Measurements from ENCODE around the gene HSPBP1.
A peak's percentile ranks its signal among the peaks of the same experiment; 100 is the strongest.

Gene HSPBP1

DNA sequence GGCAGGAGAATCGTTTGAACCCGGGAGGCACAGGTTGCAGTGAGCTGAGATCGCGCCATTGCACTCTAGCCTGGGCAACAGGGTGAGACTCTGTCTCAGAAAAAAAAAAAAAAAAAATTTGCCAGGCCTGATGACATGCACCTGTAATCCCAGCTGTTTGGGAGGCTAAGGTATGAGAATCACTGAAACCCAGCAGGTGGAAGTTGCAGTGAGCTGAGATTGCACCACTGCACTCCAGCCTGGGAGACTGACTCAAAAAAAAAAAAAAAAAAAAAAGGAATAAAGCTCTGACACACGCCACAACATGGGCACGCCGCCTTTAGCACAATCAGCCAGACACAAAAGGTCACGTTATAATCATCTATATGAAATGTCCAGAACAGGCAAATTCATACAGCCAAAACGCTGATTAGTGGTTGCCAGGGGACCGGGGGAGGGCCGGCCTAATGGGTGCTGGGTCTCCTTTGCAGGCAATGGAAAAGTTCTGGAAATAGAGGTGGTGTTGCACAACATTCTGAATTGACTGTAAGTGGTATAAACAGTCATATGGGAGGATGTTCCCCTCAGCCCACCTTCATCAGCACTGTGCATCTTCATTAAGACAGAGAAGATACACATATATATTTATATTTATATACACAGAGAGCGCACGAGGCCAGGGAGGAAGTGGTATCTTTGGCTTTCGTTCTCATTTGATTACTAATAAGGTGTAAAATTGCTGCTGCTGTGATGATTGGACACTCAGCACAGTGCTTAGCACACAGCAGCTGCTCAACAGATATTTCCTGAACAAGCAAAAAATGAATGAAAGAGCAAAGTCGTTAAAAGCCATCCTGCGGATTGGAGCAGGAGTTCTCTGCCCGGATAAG lies 3.8 kb downstream of the HSPBP1 start:
- DNase-seq (ENCODE audit: low read depth) = no peak

DNA sequence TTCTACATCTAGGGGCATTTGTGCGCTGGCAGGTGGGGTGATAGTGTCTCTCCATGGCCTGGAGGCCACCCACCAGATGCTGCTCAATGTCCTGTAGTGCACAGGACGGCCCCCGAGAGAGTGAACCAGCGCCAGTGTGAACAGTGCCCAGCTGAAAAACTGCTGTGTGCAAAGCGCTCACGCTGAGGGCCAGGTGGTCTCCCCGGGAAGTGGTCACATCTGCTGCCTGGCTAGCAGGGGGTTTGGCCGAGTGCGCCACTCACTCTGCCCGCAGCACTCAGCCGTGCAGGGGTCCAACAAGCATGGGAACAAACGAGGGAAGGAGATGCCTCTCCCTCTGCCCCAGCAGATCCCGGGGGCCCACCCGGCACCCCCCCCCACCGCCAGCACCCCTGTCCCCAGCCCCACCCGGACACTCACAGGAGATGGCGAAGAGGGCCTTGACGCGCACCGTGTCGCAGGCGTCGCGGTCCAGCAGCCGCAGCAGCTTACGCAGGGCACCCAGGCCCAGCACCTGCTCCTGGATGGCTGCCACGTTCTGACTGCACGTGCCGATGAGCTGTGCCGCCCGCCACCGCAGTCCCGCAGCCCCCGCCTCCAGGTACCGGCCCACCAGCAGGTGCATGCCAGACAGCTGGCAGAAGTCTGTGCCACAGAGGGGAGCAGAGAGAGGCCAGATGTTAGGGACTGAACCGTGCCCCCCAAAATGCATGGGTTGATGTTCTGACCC lies 5.8 kb downstream of the HSPBP1 start:
- DNase-seq (ENCODE audit: low read depth) = no peak

DNA sequence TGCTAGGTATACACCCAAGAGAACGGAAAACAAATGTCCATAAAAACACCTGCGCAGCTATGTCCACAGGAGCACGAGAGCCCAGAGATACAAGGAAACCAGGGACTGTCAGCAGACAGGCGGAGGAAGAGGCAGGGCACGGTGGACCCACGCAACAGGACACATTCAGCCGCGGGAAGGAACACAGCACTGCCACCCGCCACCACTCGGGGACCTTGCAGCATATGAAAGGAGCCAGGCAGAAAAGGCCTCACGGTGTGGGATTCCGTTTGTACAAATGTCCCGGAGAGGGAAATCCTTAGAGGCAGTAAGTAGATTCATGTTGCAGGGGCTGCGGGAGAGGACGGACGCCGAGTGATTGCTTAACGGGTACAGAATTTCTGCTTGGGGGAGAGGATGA lies 7.8 kb downstream of the HSPBP1 start:
- no peak for DNase-seq (ENCODE audit: low read depth)

DNA sequence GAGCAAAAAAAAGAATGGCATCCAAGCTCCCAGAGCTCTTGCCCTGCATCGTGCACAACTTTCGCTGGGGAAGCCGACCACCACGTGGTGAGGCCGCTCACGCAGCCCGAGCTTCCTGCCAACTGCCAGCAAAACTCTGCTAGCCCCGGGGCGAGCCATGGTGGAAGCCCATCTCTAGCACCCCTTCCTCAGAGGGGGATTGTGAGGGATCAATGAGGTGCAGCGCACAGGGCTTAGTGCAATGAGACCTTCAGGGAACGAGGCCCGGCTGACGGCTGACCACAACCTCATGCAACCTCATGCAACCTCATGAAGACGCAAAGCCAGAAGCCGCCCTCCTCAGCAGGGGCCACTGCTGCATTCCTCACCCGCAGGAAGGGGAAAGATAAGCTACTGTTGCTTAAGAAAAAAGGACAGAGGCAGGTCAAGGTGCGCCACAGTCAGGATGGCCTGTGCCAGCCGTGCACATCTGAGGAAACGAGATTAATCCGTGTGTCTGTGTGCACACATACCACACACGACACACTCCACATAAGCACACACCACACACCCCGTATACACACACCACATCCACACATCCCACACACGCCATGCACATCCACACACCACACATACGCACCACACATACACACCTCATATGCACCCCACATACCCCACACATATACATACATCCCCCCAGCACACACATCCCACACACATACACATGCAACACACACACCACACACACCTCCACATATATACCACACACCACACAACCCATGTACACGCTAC lies 9.6 kb downstream of the HSPBP1 start:
- no peak for DNase-seq (ENCODE audit: low read depth)

DNA sequence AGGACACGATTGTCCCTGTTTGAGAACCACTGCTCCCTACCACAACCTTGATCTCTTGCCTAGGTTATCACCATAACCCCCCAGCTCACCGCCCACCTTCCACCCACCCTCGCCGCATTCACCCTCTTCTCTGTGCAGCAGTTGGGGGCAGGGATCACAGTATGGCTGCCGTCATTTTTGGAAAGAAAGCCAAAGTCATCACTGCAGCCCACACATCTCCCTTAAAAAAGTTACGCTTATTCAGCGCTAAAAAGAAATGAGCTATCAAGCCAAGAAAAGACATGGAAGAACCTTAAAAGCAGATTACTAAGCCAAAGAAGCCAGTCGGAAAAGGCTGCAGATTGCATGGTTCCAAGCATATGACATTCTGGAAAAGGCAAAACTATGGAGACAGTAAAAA lies 10.6 kb downstream of the HSPBP1 start:
- DNase-seq (ENCODE audit: low read depth) = no peak

DNA sequence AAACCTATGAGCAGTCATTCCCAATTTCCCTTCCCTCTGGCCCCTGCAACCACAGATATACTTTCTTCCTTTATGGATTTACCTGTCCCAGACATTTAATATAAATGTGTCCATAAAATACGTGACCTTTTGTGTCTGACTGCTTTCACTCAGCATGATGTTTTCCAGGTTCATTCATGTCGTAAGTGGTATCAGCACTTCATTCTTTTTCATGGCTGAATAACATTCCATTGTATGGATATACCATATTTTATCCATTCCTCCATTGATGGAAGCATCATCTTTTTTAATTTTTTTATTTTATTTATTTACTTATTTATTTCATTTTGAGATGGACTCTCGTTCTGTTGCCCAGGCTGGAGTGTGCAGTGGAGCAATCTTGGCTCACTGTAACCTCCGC lies 13.1 kb downstream of the HSPBP1 start:
- no peak for DNase-seq (ENCODE audit: low read depth)

DNA sequence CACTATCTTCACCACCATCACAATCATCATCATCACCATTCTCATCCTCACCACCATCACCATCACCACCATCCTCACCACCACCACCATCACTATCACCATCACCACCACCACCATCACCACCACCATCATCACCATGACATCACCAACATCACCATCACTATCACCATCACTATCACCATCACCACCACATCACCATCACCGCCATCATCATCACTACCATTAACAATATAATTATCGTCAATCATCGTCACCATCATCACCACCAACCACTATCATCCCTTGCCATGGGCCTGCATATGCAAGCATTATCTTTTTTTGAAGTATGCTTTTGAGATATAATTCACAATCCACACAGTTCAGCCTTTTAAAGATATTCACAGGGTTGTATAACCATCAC lies 13.5 kb downstream of the HSPBP1 start:
- DNase-seq (ENCODE audit: low read depth) = no peak

DNA sequence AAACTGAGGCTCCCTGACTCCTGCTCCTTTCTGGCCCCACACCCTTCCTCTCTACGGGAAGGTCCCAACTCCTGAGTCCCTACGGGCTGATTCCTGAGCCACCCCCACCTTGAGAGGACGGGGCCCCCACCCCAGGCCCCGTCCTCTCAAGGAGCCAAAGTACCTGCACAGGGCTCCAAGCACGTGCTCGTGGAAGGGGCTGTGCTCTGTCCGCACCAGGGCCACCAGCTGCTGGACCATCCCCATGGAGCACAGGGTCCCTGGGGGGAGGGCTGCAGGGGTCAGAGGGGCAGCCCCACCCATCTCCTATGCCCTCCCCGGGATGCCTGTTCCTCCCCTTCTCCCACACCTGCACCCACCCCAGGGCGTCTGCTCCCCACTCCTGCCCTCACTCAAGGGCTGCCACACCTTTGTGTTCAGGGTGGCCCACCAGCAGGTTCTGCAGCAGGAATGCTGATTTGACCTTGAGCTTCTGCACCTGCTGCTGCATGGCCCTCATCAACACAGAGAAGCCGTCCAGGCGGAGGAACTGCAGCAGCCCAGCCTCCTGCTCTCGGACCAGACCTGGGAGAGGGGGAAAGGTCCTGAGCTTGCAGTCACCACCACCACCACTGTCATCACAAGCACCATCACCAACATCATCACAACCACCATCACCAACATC lies 14.1 kb downstream of the HSPBP1 start:
- DNase-seq (ENCODE audit: low read depth) = no peak

DNA sequence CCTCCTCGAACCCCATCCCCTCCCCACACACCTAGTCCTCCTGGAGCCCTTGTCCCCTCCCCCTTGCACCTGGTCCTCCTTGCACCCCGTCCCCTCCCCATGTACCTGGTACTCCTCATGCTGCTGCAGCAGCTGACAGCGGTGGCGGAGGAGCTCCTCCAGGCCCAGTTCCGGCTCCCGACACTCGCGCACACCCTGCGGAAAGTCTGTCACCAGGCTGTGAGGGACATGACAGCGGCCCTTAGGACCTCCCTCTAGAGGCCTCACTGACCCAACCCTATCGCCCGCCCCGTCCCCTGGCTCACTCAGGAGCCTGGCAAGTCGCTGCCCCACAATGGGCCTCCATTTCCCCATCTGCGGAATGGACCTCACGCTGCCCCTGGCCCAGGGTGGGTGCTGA lies 14.7 kb downstream of the HSPBP1 start:
- DNase-seq (ENCODE audit: low read depth) = no peak

DNA sequence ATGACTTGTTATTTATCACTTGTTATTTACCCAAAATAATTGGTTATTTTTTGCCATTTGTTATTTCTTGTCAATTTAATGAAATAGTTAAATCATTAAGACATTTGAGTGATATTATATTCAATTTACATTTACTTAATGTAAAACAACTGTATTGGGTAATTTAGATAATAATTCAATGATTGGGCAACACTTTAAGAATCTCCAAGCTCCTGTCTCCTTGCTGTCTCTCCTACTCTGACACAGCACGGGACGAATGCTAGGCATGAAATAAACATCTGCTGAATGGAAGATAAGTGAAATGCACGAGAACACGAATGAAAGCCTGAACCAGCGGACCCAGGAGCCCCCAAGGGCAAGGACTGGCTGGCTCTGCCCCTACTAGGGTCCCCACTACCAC lies 15.4 kb downstream of the HSPBP1 start:
- DNase-seq (ENCODE audit: low read depth) = no peak

DNA sequence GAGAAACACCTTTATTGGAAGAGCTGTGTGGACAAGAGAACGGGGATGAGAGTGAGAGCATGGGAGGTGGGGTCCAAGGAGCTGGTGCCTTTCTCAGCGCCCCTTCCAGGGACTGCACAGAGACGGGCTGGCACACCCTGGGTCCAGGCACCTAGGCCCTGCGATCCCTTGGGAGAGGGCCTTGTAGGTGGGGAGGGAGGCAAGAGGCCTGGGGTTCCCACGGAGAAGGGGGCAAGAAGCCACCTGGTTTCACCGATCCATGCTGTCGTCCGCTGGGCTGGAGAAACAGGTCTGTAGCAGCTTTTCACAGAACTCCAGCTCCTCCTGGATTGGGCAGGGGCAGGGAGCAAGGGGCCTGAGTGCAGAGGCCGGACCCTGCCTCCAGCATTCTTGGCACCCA lies 17.6 kb downstream of the HSPBP1 start:
- DNase-seq (ENCODE audit: low read depth) = no peak

DNA sequence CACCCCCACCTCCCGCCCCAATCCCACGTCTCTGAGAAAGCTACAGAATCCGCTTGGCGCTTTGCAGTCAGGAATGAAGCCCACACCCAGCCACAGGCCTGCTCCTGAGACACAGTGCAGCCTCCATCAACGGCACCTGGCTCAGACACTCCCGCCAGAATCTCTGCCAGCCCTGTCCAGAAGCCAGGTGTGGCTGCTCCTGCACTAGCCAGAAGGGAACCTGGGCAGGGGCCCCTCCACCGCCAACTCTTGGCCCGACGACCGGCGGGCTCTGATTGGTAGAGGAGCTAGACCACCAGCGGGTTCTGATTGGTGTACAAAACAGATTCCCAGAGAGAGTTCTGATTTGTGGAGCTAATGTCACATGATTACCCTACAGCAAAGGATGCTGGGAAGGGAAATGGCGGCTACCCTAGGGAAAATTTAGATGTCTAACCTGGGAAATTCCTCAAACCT lies 18.2 kb downstream of the HSPBP1 start:
- no peak for DNase-seq (ENCODE audit: low read depth)

DNA sequence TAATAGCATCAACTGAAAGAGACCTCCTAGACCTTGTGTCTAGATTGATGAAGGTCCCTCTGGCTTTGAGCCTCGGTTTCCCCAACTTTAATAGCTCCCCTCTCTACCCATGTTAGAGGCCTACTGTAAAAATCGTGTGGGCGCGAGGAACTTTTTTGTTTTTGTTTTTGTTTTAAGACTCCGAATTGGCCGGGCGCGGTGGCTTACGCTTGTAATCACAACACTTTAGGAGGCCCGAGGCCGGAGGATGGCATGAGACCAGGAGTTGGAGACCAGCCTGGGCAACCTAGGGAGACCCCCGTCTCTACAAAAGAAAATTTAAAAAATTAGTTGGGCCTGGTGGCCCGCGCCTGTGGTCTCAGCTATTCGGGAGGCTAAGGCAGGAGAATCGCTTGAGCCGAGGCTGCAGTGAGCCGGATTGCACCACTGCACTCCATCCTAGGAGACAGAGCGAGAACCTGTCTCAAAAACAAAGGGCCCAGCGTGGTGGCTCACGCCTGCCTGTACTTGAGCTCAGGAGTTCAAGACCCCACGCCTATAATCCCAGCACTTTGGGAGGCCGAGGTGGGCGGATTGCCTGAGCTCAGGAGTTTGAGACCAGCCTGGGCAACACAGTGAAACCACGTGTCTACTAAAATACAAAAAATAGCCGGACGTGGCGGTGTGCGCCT lies 20.2 kb downstream of the HSPBP1 start:
- no peak for DNase-seq (ENCODE audit: low read depth)

DNA sequence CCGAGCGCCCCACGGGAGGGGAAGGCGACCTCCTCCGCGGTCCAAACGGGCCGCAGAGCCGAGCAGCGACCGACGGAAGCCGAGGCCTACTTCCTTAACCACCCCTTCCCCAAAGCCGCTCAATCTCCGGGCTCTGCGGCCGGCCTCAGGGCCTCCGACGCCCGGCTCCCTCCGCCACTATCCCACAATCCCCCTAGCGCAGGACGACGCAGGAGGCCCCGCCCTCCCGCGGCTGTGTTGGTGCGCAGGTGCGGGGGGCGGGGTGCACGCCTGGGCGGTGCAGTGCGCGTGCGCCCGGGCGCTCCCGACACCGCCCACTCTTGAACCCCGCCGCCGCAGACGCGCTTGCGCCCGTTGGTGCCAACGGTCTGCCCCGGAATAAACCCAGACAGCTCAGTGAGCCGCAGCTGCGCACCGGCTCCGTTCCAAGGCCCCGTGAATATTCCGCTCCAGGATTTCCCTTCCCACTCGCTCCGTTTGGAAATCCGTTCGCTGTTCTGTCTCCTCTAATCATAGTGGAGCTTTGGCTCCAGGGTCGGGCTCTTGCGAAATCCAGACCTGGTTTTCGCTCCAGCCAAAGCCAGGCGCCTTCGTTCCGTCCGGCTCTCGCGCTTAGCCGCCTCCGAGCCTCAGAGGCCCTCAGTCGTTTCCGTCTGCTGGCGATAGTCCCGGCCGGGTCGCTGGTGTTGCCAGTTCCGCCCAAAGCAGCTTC lies 20.9 kb downstream of the HSPBP1 start, which contains the start of gene PPP6R1:
TSS of gene PPP6R1 (minus strand) at position 190 of the 712 bp plus-strand sequence. CDS start 11,914 bp downstream, outside the sequence.
- peak; percentile 88 for DNase-seq (ENCODE audit: low read depth)

DNA sequence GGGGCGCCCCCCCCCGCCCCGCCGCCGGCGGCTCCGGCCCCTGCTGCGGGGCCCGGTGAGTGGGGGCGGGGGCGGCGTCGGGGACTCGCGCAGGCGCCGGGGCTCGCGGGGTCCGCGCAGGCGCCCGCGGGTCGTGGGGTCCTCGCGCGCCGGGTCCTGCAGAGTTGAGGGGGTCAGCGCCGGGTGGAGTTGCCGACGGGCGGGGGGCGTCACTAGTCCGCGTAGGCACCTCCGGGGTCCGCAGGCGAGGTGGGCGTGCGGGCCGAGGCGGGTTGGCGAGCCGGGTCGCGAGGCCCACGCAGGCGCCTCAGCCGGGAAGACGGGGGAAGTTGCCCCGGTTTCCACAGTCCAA lies 21.5 kb downstream of the HSPBP1 start:
- no peak for DNase-seq (ENCODE audit: low read depth)

DNA sequence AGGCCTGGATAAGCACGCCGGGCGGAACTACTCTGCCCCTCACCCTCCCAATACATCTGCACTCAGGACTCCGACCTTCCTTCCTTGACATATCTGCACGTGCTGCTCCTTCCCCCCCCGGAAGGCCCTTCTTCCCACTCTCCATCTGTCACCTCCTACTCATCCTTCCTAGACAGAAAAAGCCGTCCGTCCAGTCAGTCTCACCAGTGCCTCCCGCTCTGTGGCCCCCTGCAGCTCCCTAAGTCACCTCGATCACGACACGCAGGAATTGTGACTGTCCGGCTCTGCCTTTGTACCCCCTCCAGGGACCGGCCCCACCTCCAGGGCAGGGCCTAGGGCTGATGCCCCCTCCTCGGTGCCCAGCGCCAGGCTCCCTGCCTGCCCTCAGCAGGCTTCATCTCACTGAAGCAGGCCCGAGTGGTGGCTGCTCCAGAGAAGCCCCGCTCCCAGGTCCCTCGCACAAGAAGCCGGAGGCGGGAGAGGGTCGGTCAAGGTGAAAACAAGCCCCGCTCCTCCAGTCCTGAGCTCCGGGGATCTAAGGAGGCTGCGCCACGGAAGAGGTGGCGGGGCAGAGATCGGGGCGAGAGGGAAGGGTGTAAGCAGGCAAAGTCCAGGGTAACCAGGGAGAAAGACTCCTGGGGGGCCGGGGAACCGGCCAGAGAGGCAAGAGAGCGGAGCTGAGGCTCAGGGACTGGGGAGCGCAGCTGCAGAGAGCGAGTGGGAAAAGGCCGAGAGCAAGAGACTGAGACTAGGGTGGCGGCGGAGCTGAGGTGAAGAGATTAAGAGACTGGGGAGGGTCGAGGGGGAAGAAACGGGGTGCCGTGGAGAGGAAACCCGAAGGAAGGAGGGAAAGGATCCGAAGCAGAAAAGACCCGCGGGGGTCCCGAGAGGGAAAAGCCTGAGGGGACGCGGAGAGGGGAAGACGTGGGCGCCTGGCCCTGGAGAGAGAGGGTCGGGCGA lies 22.2 kb downstream of the HSPBP1 start:
- DNase-seq (ENCODE audit: low read depth) = no peak

DNA sequence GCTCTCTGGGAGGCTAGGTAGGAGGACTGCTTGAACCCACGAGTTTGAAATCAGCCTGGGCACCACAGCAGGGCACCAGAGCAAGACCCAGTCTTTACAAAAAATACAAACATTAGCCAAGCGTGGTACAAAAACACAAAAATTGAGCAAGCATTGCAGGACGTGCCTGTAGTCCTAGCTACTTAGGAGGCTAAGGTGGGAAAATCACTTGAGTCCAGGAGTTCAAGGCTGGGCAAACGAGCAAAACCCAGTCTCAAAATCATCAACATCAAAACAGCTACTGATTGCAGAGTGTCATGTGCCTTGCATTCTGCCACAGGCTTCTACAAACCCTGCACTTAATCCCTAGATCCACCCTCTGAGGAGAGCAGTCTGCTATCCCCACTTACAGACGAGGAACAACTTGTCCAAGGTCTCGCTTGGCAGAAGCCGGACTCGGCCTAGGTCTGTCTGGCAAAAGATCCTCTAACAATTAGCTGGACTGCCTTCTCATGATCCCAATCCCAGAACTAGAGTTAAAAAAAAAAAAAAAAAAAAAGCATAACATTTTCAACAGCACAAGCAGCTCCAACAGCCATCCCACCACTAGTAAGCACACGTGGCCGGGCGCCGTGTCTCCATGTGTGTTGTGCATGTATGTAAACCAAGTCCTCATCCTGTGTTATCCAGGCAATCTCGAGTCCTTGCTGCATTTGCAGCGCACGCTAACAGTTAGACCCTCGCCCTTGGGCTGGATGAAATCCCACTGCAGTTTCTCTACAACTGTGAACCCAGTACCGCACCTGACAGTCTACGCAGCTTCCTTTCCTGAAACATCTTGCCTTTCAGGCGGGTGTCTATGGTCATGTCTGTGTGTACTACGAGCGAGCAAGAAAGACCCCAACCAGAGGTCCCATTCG lies 23.1 kb downstream of the HSPBP1 start:
- no peak for DNase-seq (ENCODE audit: low read depth)

DNA sequence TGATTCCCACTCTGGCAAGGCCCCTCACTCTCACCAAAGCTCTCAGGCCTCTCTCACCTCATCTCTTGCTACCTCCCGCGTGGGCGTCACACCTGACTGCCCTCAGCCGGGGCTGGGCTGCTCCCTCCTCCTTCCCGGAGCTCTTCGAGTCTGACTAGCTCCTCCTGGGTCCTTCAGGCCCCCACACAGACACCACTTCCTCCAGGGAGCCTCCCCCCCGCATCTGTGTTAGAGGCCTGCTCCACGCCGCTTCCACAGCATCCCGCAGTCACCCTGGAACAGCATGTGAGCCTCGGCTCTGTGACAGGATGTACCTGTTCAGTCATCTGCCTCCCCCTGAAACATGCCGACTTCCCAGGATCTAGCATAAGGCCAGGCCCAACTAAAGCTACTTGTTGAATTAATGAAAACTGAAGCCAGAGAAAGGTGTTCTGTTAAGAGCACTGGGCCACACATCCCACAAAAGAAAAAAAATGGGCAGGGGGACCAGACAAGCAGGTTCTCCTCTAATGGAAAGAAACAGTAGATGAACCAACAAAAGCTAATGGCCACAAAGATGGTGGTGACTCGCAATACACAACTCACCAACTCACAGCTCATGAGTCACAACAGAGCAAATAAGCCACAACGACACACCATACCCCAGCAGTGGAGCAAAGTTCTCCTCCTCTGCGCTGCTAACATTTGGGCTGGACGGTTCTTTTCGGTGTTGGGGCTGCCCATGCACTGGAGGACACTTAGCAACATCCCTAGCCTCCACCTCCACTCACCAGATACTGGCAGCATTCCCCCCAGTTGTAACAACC lies 24.1 kb downstream of the HSPBP1 start:
- no peak for DNase-seq (ENCODE audit: low read depth)

Data from stimulated activated CD8-positive, alpha-beta memory T cell treated with anti-CD3 and anti-CD28 coated beads, Interleukin-12 subunit alpha, Interleukin-12 subunit beta, amount 100 ng/mL, for 1 hour (primary cell).